Thyroid gland (tissue), 4 donors: ENCODE results near the gene NDUFB4. TPM values are rescaled to one million over a fixed set of nuclear protein-coding genes. Genes with fewer than 3 reads are reported as not detected.

Source experiments
- DNase-seq, 2 donors: peaks; one replicate each; pipeline ENCODE4 v3.0.0-alpha.2; 2019
- H3K27ac ChIP-seq, 3 donors: fragments of 200-600 bp; sonication (generic); 1 replicate in 2 of 3; 2 replicates in 1 of 3; pipeline ENCODE4 v1.5.1; 2016 to 2019; ENCODE audit warnings: mild to moderate bottlenecking in 1 of 3, moderate library complexity in 1 of 3
- H3K27me3 ChIP-seq: fragments of 200-600 bp; sonication (generic); one replicate; pipeline ENCODE4 v1.5.1; 2019
- H3K36me3 ChIP-seq, 2 donors: fragments of 200-600 bp; sonication (generic); one replicate each; pipeline ENCODE4 v1.5.1; 2016 to 2019
- H3K4me1 ChIP-seq, 2 donors: fragments of 200-600 bp; sonication (generic); one replicate each; pipeline ENCODE4 v1.5.1; 2017 to 2019
- H3K4me3 ChIP-seq, 3 donors: fragments of 200-600 bp; sonication (generic); replicated peaks in 1 of 3; 1 replicate in 2 of 3; 2 replicates in 1 of 3; pipeline ENCODE4 v1.5.1; 2016; ENCODE audit warnings: mild to moderate bottlenecking in 1 of 3
- H3K9me3 ChIP-seq: fragments of 200-600 bp; sonication (generic); one replicate; pipeline ENCODE4 v1.5.1; 2017
- POLR2A ChIP-seq, 2 donors: fragments of 450-650 bp; IDR thresholded peaks; one replicate each; pipeline ENCODE4 v1.6.1; 2017; ENCODE audit warnings: antibody characterized with exemption in 2 of 2, mild to moderate bottlenecking in 2 of 2, moderate library complexity in 1 of 2
- WGBS, 2 donors: methylation state at CpG; one replicate each; pipeline ENCODE4 v1.1.5; 2017; 5-methylcytosine and 5-hydroxymethylcytosine counted together
- intact Hi-C: fragments of 100-400 bp; cut with DNase I; formaldehyde crosslinking; loops from one replicate; pipeline ENCODE4 v1.15.1; 2023
- total RNA-seq, 4 donors: library from RNA; depleted of rRNA; stranded (reverse); fragments of >200 nt; gene quantifications; one replicate each; pipeline ENCODE4 v1.2.3, GENCODE V29; 2016
- TF ChIP-seq, protein P1 (sequence below), 6 experiments: fragments of 200-600 bp in 3 of 6; fragments of 450-650 bp in 3 of 6; sonication (generic) in 3 of 6; IDR thresholded peaks; one replicate each; pipeline ENCODE4 v1.5.1; 2016 to 2019; ENCODE audit warnings: antibody characterized with exemption in 6 of 6, mild to moderate bottlenecking in 2 of 6, inconsistent platforms in 1 of 6, moderate library complexity in 1 of 6

NDUFB4 gene
- total RNA-seq, 4 donors from 2014 or later, result 91.5 to 158 (median 118) TPM

DNA sequence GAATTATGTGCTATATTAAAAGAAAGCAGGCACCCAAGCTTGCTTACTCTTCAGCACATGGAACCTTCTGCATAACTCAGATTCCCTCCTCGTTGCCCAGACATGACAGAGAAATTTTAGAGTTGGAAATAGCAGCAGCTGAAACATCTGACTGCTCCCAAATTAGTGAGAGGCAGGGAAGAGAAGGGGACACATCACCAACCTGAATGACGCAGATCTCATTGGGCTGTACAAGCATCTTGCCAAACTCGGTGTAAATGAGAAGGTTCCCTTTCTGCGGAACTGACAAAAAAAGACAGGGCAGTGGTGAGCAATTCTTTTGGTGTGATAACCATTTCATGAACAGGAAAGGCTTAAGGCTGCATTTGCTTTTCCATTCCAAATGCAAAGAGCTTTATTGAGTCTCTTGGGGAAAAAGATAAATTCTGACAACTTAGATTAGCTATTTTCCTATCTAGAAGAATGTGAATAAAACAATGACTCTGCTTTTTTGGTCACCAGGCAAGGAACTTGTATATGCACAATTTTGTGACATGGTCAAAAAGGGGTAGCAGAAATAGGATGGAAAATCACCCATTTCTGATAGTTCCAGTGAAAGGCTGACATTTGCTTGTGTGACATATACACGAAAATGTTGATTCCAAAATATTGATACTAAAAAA is 50.8 kb downstream of the NDUFB4 start:
- intact Hi-C loops, result no loop called here
- H3K27ac ChIP-seq, result no peak overlapping the region
- peaks cover 0 to 29% of the 10 kb centered on the region in 2 donors for H3K36me3 ChIP-seq
- no peaks in the 10 kb centered on the region for H3K9me3 ChIP-seq
- H3K27me3 ChIP-seq, result no peaks in the 10 kb centered on the region
- DNase-seq, result no peak
- TF ChIP-seq, protein P1, sequence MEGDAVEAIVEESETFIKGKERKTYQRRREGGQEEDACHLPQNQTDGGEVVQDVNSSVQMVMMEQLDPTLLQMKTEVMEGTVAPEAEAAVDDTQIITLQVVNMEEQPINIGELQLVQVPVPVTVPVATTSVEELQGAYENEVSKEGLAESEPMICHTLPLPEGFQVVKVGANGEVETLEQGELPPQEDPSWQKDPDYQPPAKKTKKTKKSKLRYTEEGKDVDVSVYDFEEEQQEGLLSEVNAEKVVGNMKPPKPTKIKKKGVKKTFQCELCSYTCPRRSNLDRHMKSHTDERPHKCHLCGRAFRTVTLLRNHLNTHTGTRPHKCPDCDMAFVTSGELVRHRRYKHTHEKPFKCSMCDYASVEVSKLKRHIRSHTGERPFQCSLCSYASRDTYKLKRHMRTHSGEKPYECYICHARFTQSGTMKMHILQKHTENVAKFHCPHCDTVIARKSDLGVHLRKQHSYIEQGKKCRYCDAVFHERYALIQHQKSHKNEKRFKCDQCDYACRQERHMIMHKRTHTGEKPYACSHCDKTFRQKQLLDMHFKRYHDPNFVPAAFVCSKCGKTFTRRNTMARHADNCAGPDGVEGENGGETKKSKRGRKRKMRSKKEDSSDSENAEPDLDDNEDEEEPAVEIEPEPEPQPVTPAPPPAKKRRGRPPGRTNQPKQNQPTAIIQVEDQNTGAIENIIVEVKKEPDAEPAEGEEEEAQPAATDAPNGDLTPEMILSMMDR (IDR thresholded peaks at IDR 0.05), result no peak
- TF ChIP-seq POLR2A (IDR thresholded peaks at IDR 0.05), result no peak
- peaks cover 0 to 6% of the 10 kb centered on the region in 2 donors for H3K4me1 ChIP-seq
- 90% methylated on average over 5 of the region's 5 CpGs for WGBS, 2 donors
- H3K4me3 ChIP-seq, result no peak overlapping the region

- H3K27me3 ChIP-seq, result no peaks in the 10 kb centered on the region
- H3K4me3 ChIP-seq, result no peak overlapping the region
- 85 to 92% methylated on average over 5 of the region's 5 CpGs for WGBS, 2 donors
- H3K4me1 ChIP-seq, result peaks cover 1 to 9% of the 10 kb centered on the region in 2 donors
- TF ChIP-seq, protein P1 (IDR thresholded peaks at IDR 0.05), result no peak
- TF ChIP-seq POLR2A (IDR thresholded peaks at IDR 0.05), result no peak
- peaks cover 0 to 25% of the 10 kb centered on the region in 2 donors for H3K36me3 ChIP-seq
- intact Hi-C loops, result no loop called here
- H3K9me3 ChIP-seq, result no peaks in the 10 kb centered on the region
- no peak for DNase-seq
- H3K27ac ChIP-seq, result no peak overlapping the region
Observed at GRCh38 chr3:120648290-120648689, 52.2 kb downstream of the NDUFB4 start.

DNA sequence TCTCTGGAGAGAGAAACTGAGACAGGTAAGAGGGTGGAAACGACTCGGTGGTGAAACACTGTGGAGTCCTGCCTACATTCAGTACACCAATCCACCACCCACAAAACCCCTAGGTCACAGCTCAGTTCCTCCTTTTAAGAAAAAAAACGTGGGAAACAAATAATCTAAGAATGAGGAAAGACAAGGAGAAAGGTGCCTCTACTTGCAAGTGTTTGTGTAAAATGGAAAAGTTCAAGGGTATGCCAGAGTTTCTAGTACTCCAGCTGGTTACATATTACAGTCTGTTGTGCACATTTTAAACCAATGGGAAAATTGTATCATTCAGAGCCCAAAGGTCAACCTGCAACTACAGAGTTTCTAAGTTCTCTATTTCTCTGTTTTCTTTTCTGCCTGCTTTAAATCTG is 53.7 kb downstream of the NDUFB4 start:
- 71 to 73% methylated on average over 3 of the region's 3 CpGs for WGBS, 2 donors
- no peak for TF ChIP-seq POLR2A (IDR thresholded peaks at IDR 0.05)
- TF ChIP-seq, protein P1 (IDR thresholded peaks at IDR 0.05), result no peak
- H3K27me3 ChIP-seq, result no peaks in the 10 kb centered on the region
- H3K27ac ChIP-seq, result no peak overlapping the region
- peaks cover 0 to 25% of the 10 kb centered on the region in 2 donors for H3K36me3 ChIP-seq
- no peaks in the 10 kb centered on the region for H3K9me3 ChIP-seq
- peaks cover 5 to 14% of the 10 kb centered on the region in 2 donors for H3K4me1 ChIP-seq
- no peak overlapping the region for H3K4me3 ChIP-seq
- DNase-seq, result no peak
- intact Hi-C loops, result no loop called here

- Histone ChIP-seq H3K36me3 (peaks cover 0 to 22% of the 10 kb centered on the region in 2 donors), H3K27ac (no peak overlapping the region), H3K27me3 (no peaks in the 10 kb centered on the region), H3K9me3 (no peaks in the 10 kb centered on the region), H3K4me3 (no peak overlapping the region), H3K4me1 (peaks cover 5 to 14% of the 10 kb centered on the region in 2 donors)
- 89 to 92% methylated on average over 2 of the region's 2 CpGs for WGBS, 2 donors
- intact Hi-C loops, result no loop called here
- DNase-seq, result no peak
- TF ChIP-seq, protein P1 (IDR thresholded peaks at IDR 0.05), result no peak
- no peak for TF ChIP-seq POLR2A (IDR thresholded peaks at IDR 0.05)
Observed at GRCh38 chr3:120650311-120650710, 54.2 kb downstream of the NDUFB4 start.

Other genes with a start within 250 kb of the NDUFB4 start
- gene LRRC58, start 247.0 kb upstream of the NDUFB4 start, total RNA-seq, result 10 to 100 TPM; 40.3 to 52.4 (median 44.6) TPM
- gene FSTL1, start 145.3 kb upstream of the NDUFB4 start, total RNA-seq, result 100 to 1,000 TPM; 135 to 268 (median 228) TPM
- 100 to 1,000 TPM in 1 of 4 donors, 10 to 100 TPM in 3; 36.8 to 136 (median 74.7) TPM for gene HGD, start 85.9 kb downstream of the NDUFB4 start, total RNA-seq
- 10 to 100 TPM; 24.3 to 59.5 (median 32.0) TPM for gene RABL3, start 146.2 kb downstream of the NDUFB4 start, total RNA-seq
- gene GTF2E1, start 146.4 kb downstream of the NDUFB4 start, total RNA-seq, result 10 to 100 TPM; 11.3 to 25.5 (median 17.2) TPM